H9 (cell line): ENCODE results near the gene MGA. TPM values are rescaled to one million over a fixed set of nuclear protein-coding genes. Genes with fewer than 3 reads are reported as not detected.

Experiments used
- DNase-seq: peaks from one replicate; pipeline ENCODE4 v3.0.0-alpha.2; 2017
- H2AFZ ChIP-seq: one replicate; pipeline ENCODE4 v1.6.1; 2013; ENCODE audit warnings: mild to moderate bottlenecking, low read length, control low read depth, moderate library complexity
- H2AK5ac ChIP-seq: 2 replicates; pipeline ENCODE4 v1.6.1; 2013; ENCODE audit warnings: low read length, control low read depth, mixed read lengths; ENCODE audit not compliant: insufficient read length
- H2BK120ac ChIP-seq: one replicate; pipeline ENCODE4 v1.6.1; 2013; ENCODE audit warnings: low read depth, mild to moderate bottlenecking, low read length, control low read depth, inconsistent platforms; ENCODE audit not compliant: poor library complexity, severe bottlenecking
- H2BK12ac ChIP-seq: 2 replicates; pipeline ENCODE4 v1.6.1; 2013; ENCODE audit warnings: low read length, control low read depth, mixed read lengths, low read depth; ENCODE audit not compliant: insufficient read length
- H2BK15ac ChIP-seq: 2 replicates; pipeline ENCODE4 v1.6.1; 2013; ENCODE audit warnings: low read depth, low read length, control low read depth
- H2BK20ac ChIP-seq: one replicate; pipeline ENCODE4 v1.6.1; 2013; ENCODE audit warnings: low read depth, mild to moderate bottlenecking, low read length, control low read depth, inconsistent platforms; ENCODE audit not compliant: poor library complexity, severe bottlenecking
- H2BK5ac ChIP-seq: 2 replicates; pipeline ENCODE4 v1.6.1; 2013; ENCODE audit warnings: low read length, control low read depth, mixed read lengths; ENCODE audit not compliant: insufficient read length
- H3K14ac ChIP-seq: 2 replicates; pipeline ENCODE4 v1.6.1; 2013; ENCODE audit warnings: low read length, control low read depth; ENCODE audit not compliant: insufficient read depth
- H3K18ac ChIP-seq: 2 replicates; pipeline ENCODE4 v1.6.1; 2013; ENCODE audit warnings: low read depth, mild to moderate bottlenecking, mixed read lengths, low read length, control low read depth; ENCODE audit not compliant: insufficient read length
- H3K23ac ChIP-seq: 2 replicates; pipeline ENCODE4 v1.6.1; 2013; ENCODE audit warnings: low read length, control low read depth, mixed read lengths, low read depth; ENCODE audit not compliant: insufficient read length
- H3K23me2 ChIP-seq: 2 replicates; pipeline ENCODE4 v1.6.1; 2013; ENCODE audit warnings: low read depth, mild to moderate bottlenecking, mixed read lengths, low read length, control low read depth; ENCODE audit not compliant: insufficient read length, poor library complexity, severe bottlenecking
- H3K27ac ChIP-seq: 2 replicates; pipeline ENCODE4 v1.5.1; 2013; ENCODE audit warnings: low read length, control low read depth, mixed read lengths, low read depth; ENCODE audit not compliant: insufficient read length
- H3K27me3 ChIP-seq: 2 replicates; pipeline ENCODE4 v1.6.1; 2013; ENCODE audit warnings: low read length, control low read depth, inconsistent platforms; ENCODE audit not compliant: insufficient read depth
- H3K4ac ChIP-seq: 2 replicates; pipeline ENCODE4 v1.6.1; 2013; ENCODE audit warnings: low read depth, mild to moderate bottlenecking, control low read depth, inconsistent platforms, low read length, moderate library complexity
- H3K4me1 ChIP-seq: 2 replicates; pipeline ENCODE4 v1.6.1; 2013; ENCODE audit warnings: low read length, control low read depth, inconsistent platforms; ENCODE audit not compliant: insufficient read depth
- H3K4me2 ChIP-seq: 2 replicates; pipeline ENCODE4 v1.6.1; 2013; ENCODE audit warnings: low read length, control low read depth, mixed read lengths; ENCODE audit not compliant: insufficient read length, insufficient read depth
- H3K56ac ChIP-seq: 2 replicates; pipeline ENCODE4 v1.6.1; 2013; ENCODE audit warnings: low read depth, mild to moderate bottlenecking, mixed read lengths, low read length, control low read depth; ENCODE audit not compliant: insufficient read length
- H3K79me1 ChIP-seq: 2 replicates; pipeline ENCODE4 v1.6.1; 2013; ENCODE audit warnings: low read depth, mild to moderate bottlenecking, moderate library complexity, low read length, control low read depth, inconsistent platforms; ENCODE audit not compliant: insufficient read depth, poor library complexity, severe bottlenecking
- H3K79me2 ChIP-seq: 2 replicates; pipeline ENCODE4 v1.6.1; 2013; ENCODE audit warnings: low read length, control low read depth, inconsistent platforms; ENCODE audit not compliant: insufficient read depth
- H3K9ac ChIP-seq: 2 replicates; pipeline ENCODE4 v1.6.1; 2013; ENCODE audit warnings: low read length, control low read depth, mixed read lengths; ENCODE audit not compliant: insufficient read length; ENCODE audit errors: extremely low read depth
- H3K9me3 ChIP-seq: one replicate; pipeline ENCODE4 v1.6.1; 2013; ENCODE audit warnings: low read depth, low read length, inconsistent platforms; ENCODE audit not compliant: control insufficient read depth
- H3T11ph ChIP-seq: one replicate; pipeline ENCODE4 v1.6.1; 2013; ENCODE audit warnings: mild to moderate bottlenecking, low read length, control low read depth, inconsistent platforms
- H4K20me1 ChIP-seq: one replicate; pipeline ENCODE4 v1.6.1; 2013; ENCODE audit not compliant: control insufficient read depth, insufficient read length, insufficient read depth
- H4K5ac ChIP-seq: 2 replicates; pipeline ENCODE4 v1.6.1; 2013; ENCODE audit warnings: low read depth, mild to moderate bottlenecking, mixed read lengths, low read length, control low read depth; ENCODE audit not compliant: insufficient read length
- H4K8ac ChIP-seq: replicated peaks from 2 replicates; pipeline ENCODE4 v1.6.1; 2013; ENCODE audit warnings: low read length, control low read depth, mixed read lengths, low read depth; ENCODE audit not compliant: insufficient read length
- H4K91ac ChIP-seq: 2 replicates; pipeline ENCODE4 v1.6.1; 2013; ENCODE audit warnings: low read depth, mild to moderate bottlenecking, moderate library complexity, mixed read lengths, low read length, control low read depth; ENCODE audit not compliant: insufficient read length
- H3K27ac Mint-ChIP-seq, 3 experiments: 2 replicates in 2 of 3; 3 replicates in 1 of 3; pipeline ENCODE4 v1.8.0; 2020 to 2021; ENCODE audit warnings: mixed read lengths in 3 of 3, mild to moderate bottlenecking in 1 of 3, moderate library complexity in 1 of 3
- H3K27me3 Mint-ChIP-seq: 2 replicates; pipeline ENCODE4 v1.8.0; 2021; ENCODE audit warnings: low read depth, mild to moderate bottlenecking, moderate library complexity, mixed read lengths
- H3K36me3 Mint-ChIP-seq, 3 experiments: 2 replicates in 2 of 3; 3 replicates in 1 of 3; pipeline ENCODE4 v1.8.0; 2020 to 2021; ENCODE audit warnings: low read depth in 3 of 3, mixed read lengths in 3 of 3; ENCODE audit not compliant: insufficient read depth in 1 of 3
- H3K4me1 Mint-ChIP-seq, 2 experiments: 2 replicates each; pipeline ENCODE4 v1.8.0; 2020; ENCODE audit warnings: mixed read lengths in 2 of 2
- H3K4me3 Mint-ChIP-seq, 2 experiments: 2 replicates in 1 of 2; 3 replicates in 1 of 2; pipeline ENCODE4 v1.8.0; 2020 to 2021; ENCODE audit warnings: mild to moderate bottlenecking in 2 of 2, mixed read lengths in 2 of 2, moderate library complexity in 1 of 2
- H3K9me3 Mint-ChIP-seq, 2 experiments: 2 replicates in 1 of 2; 3 replicates in 1 of 2; pipeline ENCODE4 v1.8.0; 2020; ENCODE audit warnings: mild to moderate bottlenecking in 2 of 2, mixed read lengths in 2 of 2, moderate library complexity in 1 of 2
- CTCF ChIP-seq: fragments of 200-600 bp; sonication (generic); conservative IDR thresholded peaks from 3 replicates; pipeline ENCODE4 v1.8.0; 2021; ENCODE audit warnings: antibody characterized with exemption, mild to moderate bottlenecking
- WGBS: extraction: QIAGEN DNeasy Blood & Tissue Kit; methylation state at CpG from one replicate; pipeline ENCODE4 v1.1.7; 2013; ENCODE audit warnings: missing lambda C conversion rate, low lambda C conversion rate, mixed read lengths; ENCODE audit not compliant: insufficient read length; ENCODE audit errors: extremely low coverage; 5-methylcytosine and 5-hydroxymethylcytosine counted together
- total RNA-seq: library from RNA; stranded (reverse); gene quantifications from 2 replicates; pipeline ENCODE4 v1.2.1, GENCODE V29; 2021

MGA gene
- total RNA-seq, 1 experiment from 2014 or later = 62.7 TPM

GRCh38 chr15:41772720-41773331, 112.6 kb downstream of the MGA start:
- Histone ChIP-seq H3K56ac (no peak overlapping the region), H4K5ac (no peak overlapping the region), H3K9ac (peak overlapping the region; percentile 67), H3K79me2 (no peaks in the 10 kb centered on the region), H3K4me1 (peaks cover 10% of the 10 kb centered on the region), H3K23ac (no peak overlapping the region), H4K8ac (no peak overlapping the region), H3K4ac (no peak overlapping the region), H3K18ac (no peak overlapping the region), H3K27me3 (no peaks in the 10 kb centered on the region), H2AFZ (no peak overlapping the region), H3K27ac (peak overlapping the region; percentile 96), H2BK12ac (no peak overlapping the region), H3K4me2 (peak overlapping the region; percentile 97), H2BK15ac (no peak overlapping the region), H2BK5ac (no peak overlapping the region), H4K20me1 (no peaks in the 10 kb centered on the region), H3T11ph (no peak overlapping the region), H3K14ac (no peak overlapping the region), H2BK20ac (no peak overlapping the region), H2BK120ac (no peak overlapping the region), H3K23me2 (peaks cover 17% of the 10 kb centered on the region), H3K79me1 (no peaks in the 10 kb centered on the region), H4K91ac (no peak overlapping the region), H3K9me3 (no peaks in the 10 kb centered on the region), H2AK5ac (no peak overlapping the region)
- H3K27ac Mint-ChIP-seq = peak overlapping the region in 1 of 3 experiments; percentile 99; a peak in 2 of 7 replicates
- no peaks in the 10 kb centered on the region; the same call in 1 of the 2 replicates for H3K27me3 Mint-ChIP-seq
- no peaks in the 10 kb centered on the region for H3K9me3 Mint-ChIP-seq
- H3K4me1 Mint-ChIP-seq = peaks cover 31 to 36% of the 10 kb centered on the region in 2 experiments
- no CpG with 5 or more reads among the region's 8 CpGs for WGBS
- H3K4me3 Mint-ChIP-seq = peak overlapping the region; percentile 79 to 92
- TF ChIP-seq CTCF = peak; percentile 75
- no peaks in the 10 kb centered on the region; a peak in 2 of 7 replicates for H3K36me3 Mint-ChIP-seq
- peak; percentile 61 for DNase-seq
